HG02885 (cell line): ENCODE data around the gene TEDC1.

Source experiments
- ATAC-seq: cut with Tn5 transposase; IDR thresholded peaks from one replicate; pipeline ENCODE4 v1.9.1; 2021; ENCODE audit warnings: mild to moderate bottlenecking; ENCODE audit not compliant: unreplicated experiment, poor library complexity

Gene TEDC1

DNA sequence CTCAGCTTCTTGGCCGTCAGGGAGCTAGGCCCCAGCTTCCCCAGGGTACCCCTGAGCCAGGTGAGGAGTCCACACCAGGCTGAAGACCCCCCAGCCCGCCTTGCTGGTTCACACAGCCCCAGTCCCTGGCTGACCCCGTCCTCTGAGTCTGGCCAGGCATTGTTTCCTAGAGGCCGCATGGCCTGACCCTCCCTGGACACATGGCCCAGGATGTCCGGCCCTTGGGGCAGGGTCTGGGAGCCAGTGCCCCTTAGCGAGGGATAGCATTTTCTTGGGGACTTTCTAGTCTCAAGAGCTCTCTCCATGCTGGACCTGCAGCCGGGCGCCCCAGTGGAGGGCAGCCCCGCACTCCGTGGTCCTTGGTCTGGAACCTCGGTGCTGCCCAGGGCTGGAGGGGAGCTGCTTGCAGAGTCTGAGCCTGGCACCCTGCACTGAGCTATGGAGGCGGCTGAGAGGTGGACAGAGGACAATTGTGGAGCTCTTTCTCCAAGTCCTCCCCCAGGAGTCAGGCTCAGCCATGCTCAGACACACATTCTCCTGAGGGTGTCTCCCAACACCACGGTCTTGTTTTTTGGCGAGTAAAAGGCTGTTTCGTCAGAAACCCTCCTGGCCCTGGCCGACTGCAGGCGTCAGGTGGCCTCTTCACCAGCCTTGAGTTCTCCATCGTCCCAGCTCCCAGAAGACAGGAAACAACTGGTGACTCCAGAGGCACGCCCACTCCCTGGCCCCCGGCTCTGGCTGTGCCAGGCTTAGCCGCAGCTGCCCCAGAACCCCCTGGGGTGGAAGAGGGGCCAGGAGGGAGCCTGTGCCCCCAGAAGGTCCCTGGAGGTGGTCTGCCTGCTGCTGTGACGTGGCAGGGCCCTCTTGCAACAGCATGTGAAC lies 34.1 kb upstream of the TEDC1 start:
- ATAC-seq = no peak

DNA sequence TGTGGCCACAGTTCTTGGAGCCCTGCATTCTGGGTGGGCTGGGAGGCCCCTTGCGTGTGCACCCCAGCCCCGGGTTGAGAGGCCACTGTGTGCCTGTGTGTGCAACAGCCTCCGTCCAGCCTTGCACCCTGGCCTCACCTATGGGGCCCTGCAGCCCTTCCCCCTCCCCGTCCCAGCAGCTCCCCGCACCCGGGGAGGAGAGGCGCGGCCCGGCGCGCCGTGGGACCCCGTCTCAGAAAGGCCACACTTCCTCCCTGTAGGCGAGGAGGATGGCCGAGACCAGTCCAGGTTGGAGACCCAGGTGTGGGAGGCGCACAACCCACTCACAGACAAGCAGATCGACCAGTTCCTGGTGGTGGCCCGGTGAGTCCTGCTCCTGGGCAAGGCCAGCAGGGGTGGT lies 33.0 kb upstream of the TEDC1 start:
- ATAC-seq = no peak

DNA sequence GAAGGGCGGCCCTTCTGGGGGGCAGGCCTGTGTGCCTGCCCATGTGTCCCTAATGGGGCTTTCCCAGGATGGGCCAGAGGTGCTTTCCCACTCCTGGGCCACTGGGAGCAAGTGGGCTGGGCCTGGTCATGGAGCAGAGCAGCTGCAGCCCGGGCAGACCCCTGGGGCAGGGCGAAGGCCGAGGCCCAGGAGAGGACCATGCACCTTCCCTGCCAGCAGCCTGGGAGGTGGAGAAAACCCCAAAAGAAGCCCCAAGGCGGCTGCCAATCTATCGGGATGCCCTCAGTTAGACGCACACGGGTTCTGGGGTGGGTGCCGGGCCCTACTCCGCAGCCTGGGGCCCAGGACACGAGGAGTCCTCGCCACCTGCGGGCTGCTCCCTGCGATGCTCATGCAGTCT lies 32.5 kb upstream of the TEDC1 start:
- ATAC-seq = no peak

DNA sequence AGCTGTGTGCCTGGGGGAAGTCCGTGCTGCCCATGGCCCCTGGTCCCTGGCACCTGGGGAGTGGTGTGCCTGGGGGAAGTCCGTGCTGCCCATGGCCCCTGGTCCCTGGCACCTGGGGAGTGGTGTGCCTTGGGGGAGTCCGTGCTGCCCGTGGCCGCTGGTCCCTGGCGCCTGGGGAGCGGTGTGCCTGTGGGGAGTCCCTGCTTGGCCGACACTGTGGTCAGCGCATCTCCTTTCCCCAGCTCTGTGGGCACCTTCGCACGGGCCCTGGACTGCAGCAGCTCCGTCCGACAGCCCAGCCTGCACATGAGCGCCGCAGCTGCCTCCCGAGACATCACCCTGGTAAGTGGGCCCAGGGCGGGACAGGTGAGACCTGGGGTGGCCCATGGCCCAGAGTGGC lies 30.9 kb upstream of the TEDC1 start:
- ATAC-seq = no peak

DNA sequence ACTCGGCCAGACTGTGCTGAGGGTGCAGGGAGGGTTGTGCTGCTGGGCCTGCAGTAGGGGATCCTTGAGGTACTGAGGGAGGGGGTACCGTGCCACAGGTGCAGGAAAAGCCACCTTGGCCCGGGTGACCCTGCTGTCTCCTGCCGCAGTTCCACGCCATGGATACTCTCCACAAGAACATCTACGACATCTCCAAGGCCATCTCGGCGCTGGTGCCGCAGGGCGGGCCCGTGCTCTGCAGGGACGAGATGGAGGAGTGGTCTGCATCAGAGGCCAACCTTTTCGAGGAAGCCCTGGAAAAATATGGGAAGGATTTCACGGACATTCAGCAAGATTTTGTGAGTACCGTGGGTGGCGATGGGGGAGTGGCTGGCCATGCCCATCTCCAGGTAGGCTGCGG lies 30.4 kb upstream of the TEDC1 start:
- ATAC-seq = no peak

DNA sequence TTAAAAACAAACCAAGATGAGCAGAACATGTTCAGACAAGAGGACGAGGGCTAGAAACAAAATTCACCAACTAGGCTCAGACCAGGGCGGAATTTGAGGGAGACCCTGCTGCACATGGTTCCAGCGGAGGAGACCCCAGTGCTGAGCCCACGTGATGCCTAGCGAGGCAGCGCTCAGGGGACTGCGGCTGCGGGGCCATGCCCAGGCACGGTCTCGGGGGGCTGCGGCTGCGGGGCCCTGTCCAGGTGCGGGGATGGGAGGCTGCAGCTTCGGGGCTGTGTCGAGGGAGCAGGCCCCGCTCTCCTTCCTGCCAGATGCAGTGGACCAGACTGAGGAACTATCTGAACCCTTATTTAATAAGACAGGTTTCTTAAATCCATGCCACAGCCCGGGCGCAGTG lies 29.1 kb upstream of the TEDC1 start:
- no peak for ATAC-seq

DNA sequence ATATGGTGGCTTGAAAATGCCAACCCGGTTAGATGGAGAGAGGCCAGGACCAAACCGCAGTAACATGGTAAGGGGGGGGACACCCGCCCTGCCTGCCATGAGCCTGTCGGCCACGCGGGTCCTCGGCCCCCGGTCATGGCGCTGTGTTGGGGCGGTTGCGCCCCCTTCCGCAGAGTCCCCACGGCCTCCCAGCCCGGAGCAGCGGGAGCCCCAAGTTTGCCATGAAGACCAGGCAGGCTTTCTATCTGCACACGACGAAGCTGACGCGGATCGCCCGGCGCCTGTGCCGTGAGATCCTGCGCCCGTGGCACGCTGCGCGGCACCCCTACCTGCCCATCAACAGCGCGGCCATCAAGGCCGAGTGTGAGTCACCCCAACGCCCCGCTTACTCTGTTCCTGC lies 26.5 kb upstream of the TEDC1 start:
- ATAC-seq = no peak

DNA sequence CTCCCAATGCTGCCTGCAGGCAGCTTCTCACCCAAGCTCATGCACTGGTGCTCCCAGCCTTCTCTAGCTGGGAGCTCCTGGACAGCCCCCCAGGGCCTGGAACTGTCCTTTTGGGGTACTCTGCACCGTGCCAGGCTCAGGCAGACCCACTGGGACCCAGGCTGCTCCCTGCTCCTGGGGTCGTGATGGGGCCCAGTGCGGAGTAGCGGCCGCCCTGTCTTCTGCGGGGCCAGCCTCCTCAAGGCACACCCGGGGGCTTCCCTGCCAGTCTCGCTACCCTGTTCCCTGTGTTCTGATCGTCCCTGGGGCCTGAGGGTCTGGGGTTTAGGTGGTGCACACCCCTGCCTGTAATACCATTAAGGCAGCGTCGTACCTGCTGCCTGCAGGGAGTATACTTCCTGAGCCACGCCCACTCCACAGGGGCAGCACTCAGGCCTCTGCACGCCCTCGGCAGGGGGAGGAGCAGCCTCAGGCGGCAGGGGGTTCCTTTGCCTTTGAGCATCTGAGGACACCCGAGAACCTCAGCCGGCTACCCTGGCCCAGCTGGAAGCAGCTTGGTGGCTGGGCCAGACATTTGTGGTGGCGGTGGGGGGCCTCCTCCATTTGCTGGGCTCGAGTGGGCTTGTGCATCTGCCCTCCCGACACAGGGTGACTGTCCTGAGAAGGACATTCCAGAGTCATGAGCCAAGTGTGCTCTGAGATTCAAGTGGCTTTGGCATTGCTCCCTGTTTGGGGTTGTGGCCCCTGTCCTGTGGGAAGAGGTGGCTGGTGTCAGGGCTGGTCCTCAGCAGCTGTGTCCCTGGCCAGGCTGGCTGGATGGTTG lies 25.6 kb upstream of the TEDC1 start:
- no peak for ATAC-seq

DNA sequence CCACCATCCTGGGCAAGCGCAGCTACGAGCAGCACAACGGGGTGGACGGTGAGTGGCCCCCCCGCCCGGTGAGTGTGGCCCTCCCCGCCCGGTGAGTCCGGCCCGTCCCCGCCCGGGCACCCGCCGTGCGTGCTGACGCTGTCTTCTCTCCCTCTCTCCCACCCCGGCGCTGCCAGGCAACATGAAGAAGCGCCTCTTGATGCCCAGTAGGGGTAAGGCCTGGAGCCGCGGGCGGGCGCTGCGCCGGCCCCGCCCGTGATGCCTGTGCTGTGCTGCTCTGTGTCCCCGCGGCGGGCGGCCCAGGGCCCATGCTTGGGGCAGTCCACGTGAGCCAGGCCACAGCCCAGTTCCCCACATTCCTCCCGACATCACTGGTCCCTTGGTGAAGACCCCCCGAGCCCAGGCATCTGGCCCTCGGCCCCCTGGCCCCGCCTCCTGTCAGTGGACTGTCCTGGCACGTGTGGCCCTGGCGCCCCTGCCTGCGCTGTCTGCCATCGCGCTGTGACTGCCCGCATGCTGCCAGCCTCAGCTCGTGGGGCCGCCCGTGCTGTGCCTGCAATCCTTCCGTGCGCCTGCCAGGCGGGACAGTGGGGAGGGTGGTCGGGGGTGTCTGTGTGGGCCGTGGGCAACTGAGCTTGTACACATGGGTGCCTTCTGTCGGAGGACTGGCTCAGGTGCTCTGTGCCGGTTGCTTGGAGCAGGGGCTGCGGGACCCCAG lies 24.4 kb upstream of the TEDC1 start:
- no peak for ATAC-seq

DNA sequence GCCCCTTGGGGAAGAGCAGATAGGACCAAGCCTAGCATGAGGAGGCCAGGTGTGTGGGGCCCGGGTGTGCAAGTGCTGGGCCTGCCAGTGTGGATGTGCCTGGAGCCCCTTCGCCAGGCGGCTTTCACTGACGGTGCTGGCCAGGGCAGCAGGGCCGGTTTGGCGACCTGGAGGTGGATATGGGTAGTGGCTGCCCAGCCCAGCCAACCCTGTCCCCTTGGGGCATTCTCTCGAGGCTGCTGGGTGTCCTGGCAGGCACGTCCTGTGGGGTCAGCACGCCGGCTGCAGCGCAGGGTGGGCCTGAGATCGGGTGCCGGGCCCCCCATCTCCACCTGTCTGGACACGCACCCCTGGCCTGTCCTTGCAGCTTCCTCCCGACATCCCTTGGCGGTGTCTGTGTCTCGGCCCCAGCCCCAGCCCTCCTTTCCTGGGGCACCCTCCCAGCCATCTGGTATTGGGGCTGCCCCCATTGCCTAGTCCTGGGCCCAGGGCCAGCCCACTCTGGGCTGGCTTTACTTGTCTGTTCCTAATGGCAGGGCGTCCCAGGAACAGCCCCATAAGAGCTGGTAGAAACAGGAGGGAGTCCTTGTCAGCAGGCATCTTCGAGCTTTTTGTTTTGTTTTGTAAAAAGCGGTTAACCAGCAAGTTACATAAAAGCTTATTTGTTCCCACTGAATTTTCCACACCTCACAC lies 23.7 kb upstream of the TEDC1 start:
- ATAC-seq = no peak

DNA sequence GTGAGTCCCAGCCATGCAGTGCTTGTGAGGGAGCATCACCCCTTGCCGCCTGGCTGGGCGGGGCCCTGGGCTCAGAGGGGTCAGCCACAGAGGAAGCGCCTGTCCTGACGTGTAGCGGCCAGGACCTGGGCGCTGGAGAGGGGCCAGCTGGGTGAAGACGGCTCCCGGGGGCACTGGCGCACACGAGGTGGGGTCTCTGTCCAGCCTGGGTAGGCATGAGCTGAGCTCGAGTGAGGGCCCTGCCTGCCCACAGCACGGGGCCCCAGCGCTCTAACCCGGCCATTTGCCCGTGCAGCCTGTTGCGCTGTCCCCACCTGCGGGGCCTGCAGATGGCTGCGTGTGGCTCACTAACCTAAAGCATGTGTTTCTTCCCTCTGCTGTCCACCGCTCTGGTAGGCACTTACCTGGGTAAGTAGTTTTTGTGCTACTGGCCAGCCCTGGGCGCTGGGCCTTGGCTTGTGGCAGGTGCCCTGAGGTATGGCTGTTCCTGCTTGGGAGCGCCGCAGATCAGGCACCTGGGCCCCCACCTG lies 23.0 kb upstream of the TEDC1 start:
- ATAC-seq = no peak

DNA sequence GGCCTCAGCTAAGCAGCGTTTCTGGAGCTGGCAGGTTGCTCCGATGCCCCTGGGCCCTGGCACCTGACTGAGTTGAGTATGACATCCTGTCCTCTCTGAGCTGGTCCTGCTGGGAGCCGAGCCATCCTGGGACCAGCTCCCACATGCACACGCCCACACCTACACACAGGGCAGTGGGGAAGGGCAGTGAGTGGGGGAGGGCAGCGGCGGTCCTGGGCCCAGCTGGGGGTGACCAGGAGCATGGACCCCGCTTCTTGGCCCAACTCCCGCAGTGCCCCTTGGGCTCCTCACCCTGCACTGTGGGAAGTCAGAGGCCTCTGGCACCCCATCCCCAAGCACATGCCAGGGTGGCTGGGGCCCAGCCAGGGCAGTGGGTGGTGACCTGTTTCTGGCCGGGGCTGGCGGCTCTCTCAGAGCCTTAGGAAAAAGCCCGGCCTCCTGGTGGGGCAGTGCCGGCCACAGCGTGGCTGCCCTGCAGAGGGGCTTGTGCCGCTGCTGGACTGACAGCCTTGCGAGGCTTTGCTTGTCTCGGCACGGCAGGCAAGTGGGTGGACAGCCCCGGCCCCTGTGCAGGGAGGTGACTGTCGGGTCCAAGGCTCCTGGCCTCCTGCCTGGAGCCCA lies 22.3 kb upstream of the TEDC1 start:
- no peak for ATAC-seq

DNA sequence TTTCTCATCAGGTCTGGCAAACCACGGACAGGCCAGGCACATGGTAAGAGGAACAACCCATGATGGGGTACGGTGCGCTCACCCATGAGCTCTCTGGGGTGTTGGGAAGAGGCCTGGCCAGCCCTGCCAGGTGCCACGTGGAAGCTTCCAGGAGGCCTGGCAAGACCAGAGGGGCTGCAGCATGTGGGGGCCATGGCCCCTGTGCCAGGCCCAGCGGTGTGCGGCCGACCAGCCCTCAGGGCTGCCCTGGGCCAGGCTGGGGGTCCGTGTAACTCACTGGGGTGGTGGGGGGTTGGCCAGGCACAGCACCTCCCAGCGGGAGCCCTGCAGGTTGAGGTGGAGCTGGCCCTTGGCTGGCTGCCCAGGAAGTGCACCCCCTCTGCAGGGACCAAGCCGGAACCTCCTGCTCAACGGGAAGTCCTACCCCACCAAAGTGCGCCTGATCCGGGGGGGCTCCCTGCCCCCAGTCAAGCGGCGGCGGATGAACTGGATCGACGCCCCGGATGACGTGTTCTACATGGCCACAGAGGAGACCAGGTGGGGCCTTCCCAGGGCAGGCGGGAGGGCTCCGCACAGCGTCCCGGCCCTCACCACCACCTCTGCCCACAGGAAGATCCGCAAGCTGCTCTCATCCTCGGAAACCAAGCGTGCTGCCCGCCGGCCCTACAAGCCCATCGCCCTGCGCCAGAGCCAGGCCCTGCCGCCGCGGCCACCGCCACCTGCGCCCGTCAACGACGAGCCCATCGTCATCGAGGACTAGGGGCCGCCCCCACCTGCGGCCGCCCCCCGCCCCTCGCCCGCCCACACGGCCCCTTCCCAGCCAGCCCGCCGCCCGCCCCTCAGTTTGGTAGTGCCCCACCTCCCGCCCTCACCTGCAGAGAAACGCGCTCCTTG lies 21.3 kb upstream of the TEDC1 start:
- ATAC-seq = no peak

DNA sequence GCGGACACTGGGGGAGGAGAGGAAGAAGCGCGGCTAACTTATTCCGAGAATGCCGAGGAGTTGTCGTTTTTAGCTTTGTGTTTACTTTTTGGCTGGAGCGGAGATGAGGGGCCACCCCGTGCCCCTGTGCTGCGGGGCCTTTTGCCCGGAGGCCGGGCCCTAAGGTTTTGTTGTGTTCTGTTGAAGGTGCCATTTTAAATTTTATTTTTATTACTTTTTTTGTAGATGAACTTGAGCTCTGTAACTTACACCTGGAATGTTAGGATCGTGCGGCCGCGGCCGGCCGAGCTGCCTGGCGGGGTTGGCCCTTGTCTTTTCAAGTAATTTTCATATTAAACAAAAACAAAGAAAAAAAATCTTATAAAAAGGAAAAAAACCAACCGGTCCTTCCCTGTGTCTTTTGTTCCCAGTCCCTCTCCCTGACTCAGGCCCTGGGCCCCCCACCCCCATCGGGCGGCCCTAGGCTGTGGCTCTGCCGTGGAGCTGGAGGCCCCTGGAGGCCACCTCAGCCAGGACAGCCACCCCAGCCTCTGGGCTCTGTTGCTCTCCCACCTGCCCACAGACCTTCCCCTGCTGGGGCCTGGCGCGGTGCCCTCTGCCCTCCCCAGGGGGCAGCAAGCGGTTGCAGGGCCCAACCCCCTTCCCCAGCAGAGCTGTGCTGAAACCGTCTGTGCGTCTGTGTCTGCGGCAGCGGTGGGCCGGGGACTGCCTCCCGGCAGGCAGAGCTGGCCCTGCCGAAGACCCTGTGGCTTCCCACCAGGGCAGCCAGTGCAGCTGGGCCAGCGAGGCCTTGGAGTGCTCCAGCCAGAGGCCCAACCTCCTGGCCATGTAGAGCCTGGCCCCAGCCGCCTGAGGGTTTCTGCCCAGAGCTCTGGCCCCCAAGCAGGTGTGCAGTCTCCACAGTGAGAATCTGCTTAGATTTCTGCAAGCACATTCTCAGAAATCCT lies 20.4 kb upstream of the TEDC1 start:
- no peak for ATAC-seq

DNA sequence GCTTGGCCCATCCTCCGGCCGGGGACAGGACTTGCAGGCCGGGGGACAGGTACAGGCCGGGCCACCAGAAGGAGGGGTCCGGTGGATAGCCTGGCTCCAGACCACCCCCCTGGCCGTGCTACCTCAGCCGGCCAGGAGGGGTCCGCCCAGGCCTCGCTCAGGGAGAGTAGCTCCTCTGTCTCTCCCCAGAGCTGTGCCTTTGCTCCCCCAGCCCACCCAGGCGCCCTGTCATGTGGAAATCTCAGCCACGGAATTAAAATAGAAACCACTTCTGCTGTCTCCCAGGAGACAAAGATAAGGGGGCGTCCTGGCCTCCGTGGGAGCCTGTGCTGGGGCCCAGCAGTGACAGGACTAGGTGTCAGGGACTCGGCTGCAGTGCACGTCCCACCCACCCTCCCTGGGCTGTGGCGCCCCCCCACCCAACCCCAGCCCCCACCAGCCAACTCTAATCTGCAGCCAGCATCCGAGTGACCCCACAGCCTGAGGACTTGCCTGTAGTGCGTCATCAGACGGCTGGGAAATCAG lies 19.7 kb upstream of the TEDC1 start:
- no peak for ATAC-seq

DNA sequence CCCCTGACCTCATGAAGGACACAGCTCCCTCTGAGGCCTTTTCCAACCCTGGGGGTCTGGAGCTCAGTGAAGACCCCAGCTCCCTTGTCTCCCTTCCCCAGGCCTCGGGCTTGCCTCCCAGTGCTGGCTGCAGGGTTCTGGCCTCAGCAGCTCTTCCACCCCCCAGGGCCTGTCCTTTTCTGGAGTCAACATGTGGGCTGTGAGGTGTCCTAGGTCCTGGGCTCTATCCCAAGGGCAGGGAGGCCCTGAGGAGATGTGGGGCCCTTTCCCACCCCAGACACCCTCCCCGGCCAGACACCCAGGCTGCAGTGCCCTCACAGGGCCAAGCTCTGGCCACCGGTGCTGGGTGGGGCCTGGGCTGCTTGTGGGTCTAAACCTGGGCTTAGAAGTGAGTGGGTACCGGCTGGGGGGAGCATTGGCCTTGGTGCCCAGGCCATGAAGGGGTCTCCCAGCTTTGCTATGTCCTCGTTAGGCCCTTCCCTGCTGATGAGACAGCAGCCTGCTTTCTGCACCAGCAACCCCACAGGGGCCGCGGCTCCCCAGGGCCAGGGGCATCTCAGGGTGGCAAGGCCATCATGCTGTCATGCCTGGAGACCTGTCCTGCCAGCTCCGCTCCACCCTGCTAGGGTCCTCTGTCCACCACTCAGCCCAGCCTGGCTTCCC lies 19.1 kb upstream of the TEDC1 start:
- no peak for ATAC-seq

DNA sequence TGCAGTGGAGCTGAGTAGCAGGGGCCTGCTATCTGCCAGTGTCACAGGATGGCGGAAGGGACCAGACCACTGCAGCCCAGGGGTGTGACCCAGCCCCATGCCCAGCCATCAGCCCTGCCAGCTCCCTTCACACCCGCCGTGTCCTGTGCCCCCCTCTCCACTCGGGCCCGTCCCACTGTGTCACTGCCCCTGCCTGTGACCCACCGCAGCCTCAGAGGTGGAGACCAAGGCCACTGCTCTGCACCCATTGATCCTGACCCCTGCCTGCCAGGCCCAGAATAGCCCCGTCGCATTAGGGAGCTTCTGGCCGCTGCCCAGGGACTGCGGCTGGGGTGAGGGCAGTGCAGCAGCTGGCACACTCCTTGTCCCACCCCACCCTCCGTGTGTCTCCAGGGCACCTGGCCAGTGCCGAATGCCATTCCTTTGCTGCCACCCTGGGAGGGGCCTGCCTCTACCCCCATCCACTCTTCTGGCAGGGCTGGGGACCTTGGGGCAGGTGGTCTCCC lies 18.5 kb upstream of the TEDC1 start:
- ATAC-seq = no peak
